ENCODE results near the gene SP7.
"Not testable (repeated sequence)": the region's sequence is repeated elsewhere in the genome, so short reads cannot be mapped to it uniquely, and the experiment has no call there.

Gene SP7

DNA sequence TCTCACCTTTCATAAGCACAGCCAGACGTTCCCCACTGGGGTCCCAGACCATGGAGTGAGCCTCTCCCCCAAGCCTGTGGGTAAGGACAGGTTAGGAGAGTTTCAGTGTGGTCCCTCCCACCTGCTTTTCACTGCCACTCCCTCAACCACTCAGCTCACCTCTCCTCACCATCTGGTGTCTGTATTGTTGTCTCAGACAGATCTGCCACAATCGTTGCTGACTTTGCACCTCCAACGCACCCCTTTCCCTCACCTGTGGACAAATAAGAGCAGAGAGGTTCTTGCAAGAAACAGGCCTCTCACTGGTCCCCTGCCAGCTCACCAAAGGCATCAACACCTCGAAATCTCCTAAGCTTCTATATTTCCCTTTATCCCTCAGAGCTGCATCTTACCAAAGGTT, 27.9 kb downstream of the SP7 start:
- TF ChIP-seq, protein P1, sequence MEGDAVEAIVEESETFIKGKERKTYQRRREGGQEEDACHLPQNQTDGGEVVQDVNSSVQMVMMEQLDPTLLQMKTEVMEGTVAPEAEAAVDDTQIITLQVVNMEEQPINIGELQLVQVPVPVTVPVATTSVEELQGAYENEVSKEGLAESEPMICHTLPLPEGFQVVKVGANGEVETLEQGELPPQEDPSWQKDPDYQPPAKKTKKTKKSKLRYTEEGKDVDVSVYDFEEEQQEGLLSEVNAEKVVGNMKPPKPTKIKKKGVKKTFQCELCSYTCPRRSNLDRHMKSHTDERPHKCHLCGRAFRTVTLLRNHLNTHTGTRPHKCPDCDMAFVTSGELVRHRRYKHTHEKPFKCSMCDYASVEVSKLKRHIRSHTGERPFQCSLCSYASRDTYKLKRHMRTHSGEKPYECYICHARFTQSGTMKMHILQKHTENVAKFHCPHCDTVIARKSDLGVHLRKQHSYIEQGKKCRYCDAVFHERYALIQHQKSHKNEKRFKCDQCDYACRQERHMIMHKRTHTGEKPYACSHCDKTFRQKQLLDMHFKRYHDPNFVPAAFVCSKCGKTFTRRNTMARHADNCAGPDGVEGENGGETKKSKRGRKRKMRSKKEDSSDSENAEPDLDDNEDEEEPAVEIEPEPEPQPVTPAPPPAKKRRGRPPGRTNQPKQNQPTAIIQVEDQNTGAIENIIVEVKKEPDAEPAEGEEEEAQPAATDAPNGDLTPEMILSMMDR (IDR thresholded peaks at IDR 0.05; ENCODE audit: insufficient read depth, missing control alignments): no peak
- FAIRE-seq (no peak), DNase-seq (ENCODE audit: insufficient read length, low spot score) (no peak)

DNA sequence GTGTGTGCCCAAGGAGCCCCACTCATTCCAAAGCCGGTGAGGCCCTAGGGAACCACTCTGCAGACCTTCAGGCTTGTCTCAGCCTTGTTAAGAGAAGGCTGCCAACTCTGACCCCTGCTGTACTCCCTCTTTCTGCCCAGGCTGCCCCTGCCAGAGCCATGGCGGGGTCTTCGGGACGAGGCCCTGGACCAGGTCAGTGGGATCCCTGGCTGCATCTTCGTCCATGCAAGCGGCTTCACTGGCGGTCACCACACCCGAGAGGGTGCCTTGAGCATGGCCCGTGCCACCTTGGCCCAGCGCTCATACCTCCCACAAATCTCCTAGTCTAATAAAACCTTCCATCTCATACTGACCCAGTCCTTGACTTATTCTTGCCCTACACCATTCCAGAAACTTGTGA, 29.3 kb downstream of the SP7 start:
- FAIRE-seq (no peak), DNase-seq (ENCODE audit: insufficient read length, low spot score) (no peak)
- TF ChIP-seq, protein P1 (IDR thresholded peaks at IDR 0.05; ENCODE audit: insufficient read depth, missing control alignments): no peak

DNA sequence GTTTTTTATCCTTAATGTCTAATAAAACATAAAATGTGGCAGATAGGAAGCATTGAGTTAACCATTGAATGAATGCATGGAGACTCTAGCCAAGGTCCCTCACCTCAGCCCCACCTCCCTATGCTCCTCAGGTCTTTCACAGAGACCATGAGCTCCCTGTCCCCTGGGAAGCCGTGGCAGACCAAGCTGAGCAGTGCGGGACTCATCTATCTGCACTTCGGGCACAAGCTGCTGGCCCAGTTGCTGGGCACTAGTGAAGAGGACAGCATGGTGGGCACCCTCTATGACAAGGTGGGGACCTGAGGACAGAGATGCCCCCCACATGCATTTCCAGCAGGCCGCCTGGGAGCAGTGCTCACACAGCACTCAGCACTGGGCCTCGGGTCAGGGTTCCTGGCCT, 33.3 kb downstream of the SP7 start:
- DNase-seq (ENCODE audit: insufficient read length, low spot score) (no peak), FAIRE-seq (no peak)
- TF ChIP-seq, protein P1 (IDR thresholded peaks at IDR 0.05; ENCODE audit: insufficient read depth, missing control alignments): no peak

DNA sequence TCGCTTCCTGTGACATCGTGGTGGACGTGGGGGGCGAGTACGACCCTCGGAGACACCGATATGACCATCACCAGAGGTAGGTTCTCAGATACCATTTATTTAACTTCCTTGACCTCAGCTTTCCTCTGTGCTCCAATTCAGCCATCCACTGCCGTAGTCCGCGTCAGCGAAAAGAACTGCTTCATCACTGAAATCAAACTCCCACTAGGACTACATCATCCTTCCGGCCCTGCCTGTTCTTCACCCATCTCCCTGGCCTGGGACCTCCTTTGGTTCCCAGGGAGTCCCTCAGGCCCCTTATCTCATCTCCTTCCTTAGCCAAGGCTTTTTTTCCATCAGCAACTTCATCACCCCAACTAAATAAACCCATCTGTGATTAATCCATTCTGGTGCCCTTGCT, 36.0 kb downstream of the SP7 start:
- no peak for FAIRE-seq
- no peak for DNase-seq (ENCODE audit: insufficient read length, low spot score)
- TF ChIP-seq, protein P1 (IDR thresholded peaks at IDR 0.05; ENCODE audit: insufficient read depth, missing control alignments): no peak

DNA sequence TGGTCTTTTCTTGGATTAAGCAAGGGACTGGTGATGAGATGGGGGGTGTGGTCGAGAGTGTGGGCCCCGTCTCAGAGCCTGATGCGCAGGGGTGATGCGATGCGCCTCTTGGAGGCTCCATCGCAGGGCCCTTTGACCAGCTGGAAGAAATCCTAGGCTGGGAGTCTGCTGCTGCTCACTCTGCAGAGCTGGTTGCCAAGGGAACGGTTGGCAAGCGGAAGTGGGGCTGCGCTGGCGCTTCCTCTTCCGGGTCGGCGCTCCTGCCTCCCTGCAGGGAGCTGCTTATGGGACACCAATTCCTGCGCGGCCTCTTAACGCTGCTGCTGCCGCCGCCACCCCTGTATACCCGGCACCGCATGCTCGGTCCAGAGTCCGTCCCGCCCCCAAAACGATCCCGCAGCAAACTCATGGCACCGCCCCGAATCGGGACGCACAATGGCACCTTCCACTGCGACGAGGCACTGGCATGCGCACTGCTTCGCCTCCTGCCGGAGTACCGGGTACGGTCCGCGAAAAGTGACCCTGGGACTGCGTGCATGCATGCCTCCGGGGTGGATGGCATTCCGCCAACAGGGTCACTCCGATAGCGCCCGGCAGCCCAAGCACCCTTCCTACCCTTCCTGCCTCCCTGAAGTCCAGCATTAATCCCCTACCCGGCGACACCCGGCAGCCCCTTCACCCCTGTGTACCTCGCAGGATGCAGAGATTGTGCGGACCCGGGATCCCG, 36.5 kb downstream of the SP7 start, which contains the start of gene MYG1:
TSS of gene MYG1 (plus strand) at position 242 of the 727 bp plus-strand sequence. CDS start at position 285, 43 bp downstream.
- FAIRE-seq (no peak), DNase-seq (ENCODE audit: insufficient read length, low spot score) (peak; percentile 82)
- TF ChIP-seq, protein P1 (IDR thresholded peaks at IDR 0.05; ENCODE audit: insufficient read depth, missing control alignments): no peak

DNA sequence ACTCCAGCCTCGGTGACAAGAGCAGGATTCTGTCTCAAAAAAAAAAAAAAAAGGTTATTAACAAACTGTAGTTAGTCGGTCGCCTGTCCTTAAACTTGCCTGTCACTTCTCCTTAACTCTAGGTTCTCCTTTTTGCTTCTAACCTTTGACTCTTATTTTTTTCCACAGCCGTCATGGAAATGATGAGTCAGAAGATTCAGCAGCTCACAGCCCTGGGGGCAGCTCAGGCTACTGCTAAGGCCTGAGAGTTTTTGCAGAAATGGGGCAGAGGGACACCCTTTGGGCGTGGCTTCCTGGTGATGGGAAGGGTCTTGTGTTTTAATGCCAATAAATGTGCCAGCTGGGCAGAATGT, 37.1 kb downstream of the SP7 start:
- no peak for DNase-seq (ENCODE audit: insufficient read length, low spot score)
- FAIRE-seq: no peak
- TF ChIP-seq, protein P1 (IDR thresholded peaks at IDR 0.05; ENCODE audit: insufficient read depth, missing control alignments): no peak

DNA sequence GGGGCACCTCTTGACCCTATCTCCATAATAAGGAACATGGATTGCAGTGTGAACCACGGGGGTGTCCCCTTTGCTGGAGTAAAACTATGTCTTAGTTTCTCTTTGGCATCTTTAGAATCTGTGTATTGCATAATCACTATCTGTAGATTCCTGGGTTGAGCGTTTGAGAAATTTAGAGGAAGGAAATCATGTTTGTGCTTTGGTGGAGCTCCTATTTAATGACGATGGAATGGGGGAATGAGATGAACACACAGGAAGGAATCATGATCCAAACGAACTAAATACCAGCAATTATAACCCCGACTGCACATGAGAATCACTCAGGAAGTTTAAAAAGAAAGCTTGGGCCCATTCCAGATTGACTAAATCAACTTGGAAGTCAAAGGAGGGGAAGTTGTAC, 38.0 kb downstream of the SP7 start:
- TF ChIP-seq, protein P1 (IDR thresholded peaks at IDR 0.05; ENCODE audit: insufficient read depth, missing control alignments): no peak
- FAIRE-seq (no peak), DNase-seq (ENCODE audit: insufficient read length, low spot score) (no peak)

DNA sequence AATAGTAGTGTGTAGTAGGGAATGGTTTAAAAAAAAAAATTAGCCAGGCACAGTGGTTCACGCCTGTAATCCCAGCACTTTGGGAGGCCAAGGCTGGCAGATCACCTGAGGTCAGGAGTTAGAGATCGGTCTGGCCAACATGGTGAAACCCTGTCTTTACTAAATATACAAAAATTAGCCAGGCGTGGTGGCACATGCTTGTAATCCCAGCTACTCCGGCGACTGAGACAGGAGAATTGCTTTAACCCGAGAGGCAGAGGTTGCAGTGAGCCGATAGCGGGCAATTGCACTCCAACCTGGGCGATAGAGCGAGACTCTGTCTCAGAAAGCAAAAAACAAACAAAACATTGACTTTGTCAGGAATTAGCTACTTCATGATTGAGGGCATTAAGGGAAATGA, 39.0 kb downstream of the SP7 start:
- FAIRE-seq; DNase-seq (ENCODE audit: insufficient read length, low spot score): not testable (repeated sequence)
